ENCODE data around the gene TAB3. TPM values are rescaled to one million over a fixed set of nuclear protein-coding genes. Genes with fewer than 3 reads are reported as not detected.
A peak's percentile ranks its signal among the peaks of the same experiment; 100 is the strongest.

TAB3 gene
- total and polyA plus RNA-seq, 9 of the 15 experiments (the other 6 are each of a cell fraction or from before 2014, with no cell fraction given), result 2.4 to 31.1 (median 15.5) TPM

DNA sequence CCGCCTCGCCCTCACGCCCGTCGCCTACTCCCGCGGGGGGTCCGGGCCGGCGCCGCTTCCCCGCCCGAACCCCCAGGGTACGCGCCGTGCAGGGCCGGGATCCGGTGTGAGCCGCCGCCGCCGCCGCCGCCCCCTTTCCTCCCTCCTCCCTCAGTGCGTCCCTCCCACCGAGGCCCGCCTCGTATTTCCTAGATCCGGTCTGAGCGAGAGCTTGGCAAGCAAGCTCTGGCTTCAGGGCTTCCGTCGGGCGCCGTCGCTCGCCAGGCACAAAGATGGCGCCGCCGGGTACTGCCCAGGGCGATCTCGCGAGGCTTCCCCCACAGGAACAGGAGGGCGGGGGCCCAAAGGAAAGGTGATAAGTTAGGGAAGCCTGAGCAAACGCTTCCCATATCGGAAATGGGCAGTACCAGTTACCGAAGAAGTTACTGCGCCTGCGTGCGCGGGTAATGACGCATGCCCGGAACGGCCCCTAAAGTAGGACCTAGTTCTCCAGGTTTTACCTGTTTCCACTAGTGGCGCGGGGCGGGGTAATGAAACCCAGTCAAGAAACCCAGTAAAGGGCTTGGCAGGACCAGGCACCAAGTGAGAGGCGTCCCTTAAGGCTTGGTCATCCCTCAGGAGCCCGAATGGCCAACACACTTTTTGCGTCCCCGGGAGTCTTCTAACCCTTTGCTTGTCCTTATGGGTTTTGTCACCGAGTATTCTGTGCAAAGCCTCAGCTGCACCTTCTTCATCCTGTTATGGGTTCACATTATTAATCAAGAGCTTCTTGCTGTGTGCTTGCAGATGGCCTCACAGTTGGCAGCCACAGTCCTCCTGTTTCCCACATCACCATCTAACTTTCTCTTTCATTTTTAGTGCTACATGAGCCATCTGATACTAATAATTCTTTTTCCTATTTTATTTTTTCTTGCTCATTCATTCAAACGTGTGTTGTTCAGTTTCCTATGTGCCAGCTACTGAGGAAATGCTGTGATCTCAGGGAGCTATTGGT, at the start of gene TAB3 (continued):
- TF ChIP-seq TFAP4 (CRISPR knock-in tag; IDR thresholded peaks at IDR 0.05; ENCODE audit: borderline replicate concordance) (peak; percentile 67; the same call in 1 of the 2 replicates), BCOR (IDR thresholded peaks at IDR 0.05) (no peak), SMAD1 (IDR thresholded peaks at IDR 0.05; ENCODE audit: low read depth, low read length, partially characterized antibody) (no peak), CHD4 (IDR thresholded peaks at IDR 0.05; ENCODE audit: insufficient read depth, insufficient replicate concordance, low read depth, low read length, poor library complexity, severe bottlenecking) (no peak), POLR2G (IDR thresholded peaks at IDR 0.05; ENCODE audit: low read depth, low read length) (peak; percentile 86), SLC30A9 (CRISPR knock-in tag; IDR thresholded peaks at IDR 0.05) (no peak), SUPT5H (IDR thresholded peaks at IDR 0.05) (no peak), TRIM24 (IDR thresholded peaks at IDR 0.05) (no peak), SMARCA5 (IDR thresholded peaks at IDR 0.05) (no peak), ZNF174 (CRISPR knock-in tag; IDR thresholded peaks at IDR 0.05) (no peak), OTX1 (CRISPR knock-in tag; IDR thresholded peaks at IDR 0.05) (no peak), ESRRA (IDR thresholded peaks at IDR 0.05; ENCODE audit: borderline replicate concordance, low read depth) (no peak), THAP12 (CRISPR knock-in tag; IDR thresholded peaks at IDR 0.05) (no peak), KDM4B (IDR thresholded peaks at IDR 0.05; ENCODE audit: borderline replicate concordance in 2 of 2, low read depth in 1 of 2) (no peak)
- TF ChIP-seq, protein P1, sequence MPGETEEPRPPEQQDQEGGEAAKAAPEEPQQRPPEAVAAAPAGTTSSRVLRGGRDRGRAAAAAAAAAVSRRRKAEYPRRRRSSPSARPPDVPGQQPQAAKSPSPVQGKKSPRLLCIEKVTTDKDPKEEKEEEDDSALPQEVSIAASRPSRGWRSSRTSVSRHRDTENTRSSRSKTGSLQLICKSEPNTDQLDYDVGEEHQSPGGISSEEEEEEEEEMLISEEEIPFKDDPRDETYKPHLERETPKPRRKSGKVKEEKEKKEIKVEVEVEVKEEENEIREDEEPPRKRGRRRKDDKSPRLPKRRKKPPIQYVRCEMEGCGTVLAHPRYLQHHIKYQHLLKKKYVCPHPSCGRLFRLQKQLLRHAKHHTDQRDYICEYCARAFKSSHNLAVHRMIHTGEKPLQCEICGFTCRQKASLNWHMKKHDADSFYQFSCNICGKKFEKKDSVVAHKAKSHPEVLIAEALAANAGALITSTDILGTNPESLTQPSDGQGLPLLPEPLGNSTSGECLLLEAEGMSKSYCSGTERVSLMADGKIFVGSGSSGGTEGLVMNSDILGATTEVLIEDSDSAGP (CRISPR knock-in tag; IDR thresholded peaks at IDR 0.05), result no peak
- TF ChIP-seq, protein P2, sequence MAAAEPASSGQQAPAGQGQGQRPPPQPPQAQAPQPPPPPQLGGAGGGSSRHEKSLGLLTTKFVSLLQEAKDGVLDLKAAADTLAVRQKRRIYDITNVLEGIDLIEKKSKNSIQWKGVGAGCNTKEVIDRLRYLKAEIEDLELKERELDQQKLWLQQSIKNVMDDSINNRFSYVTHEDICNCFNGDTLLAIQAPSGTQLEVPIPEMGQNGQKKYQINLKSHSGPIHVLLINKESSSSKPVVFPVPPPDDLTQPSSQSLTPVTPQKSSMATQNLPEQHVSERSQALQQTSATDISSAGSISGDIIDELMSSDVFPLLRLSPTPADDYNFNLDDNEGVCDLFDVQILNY (CRISPR knock-in tag; IDR thresholded peaks at IDR 0.05), result no peak
- TF ChIP-seq, protein P3, sequence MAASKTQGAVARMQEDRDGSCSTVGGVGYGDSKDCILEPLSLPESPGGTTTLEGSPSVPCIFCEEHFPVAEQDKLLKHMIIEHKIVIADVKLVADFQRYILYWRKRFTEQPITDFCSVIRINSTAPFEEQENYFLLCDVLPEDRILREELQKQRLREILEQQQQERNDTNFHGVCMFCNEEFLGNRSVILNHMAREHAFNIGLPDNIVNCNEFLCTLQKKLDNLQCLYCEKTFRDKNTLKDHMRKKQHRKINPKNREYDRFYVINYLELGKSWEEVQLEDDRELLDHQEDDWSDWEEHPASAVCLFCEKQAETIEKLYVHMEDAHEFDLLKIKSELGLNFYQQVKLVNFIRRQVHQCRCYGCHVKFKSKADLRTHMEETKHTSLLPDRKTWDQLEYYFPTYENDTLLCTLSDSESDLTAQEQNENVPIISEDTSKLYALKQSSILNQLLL (CRISPR knock-in tag; IDR thresholded peaks at IDR 0.05; ENCODE audit: borderline replicate concordance), result no peak
- TF ChIP-seq, protein P4, sequence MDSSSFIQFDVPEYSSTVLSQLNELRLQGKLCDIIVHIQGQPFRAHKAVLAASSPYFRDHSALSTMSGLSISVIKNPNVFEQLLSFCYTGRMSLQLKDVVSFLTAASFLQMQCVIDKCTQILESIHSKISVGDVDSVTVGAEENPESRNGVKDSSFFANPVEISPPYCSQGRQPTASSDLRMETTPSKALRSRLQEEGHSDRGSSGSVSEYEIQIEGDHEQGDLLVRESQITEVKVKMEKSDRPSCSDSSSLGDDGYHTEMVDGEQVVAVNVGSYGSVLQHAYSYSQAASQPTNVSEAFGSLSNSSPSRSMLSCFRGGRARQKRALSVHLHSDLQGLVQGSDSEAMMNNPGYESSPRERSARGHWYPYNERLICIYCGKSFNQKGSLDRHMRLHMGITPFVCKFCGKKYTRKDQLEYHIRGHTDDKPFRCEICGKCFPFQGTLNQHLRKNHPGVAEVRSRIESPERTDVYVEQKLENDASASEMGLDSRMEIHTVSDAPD (CRISPR knock-in tag; IDR thresholded peaks at IDR 0.05), result no peak
